NB4 (cell line): ENCODE measurements around the gene MACROD2.

ENCODE experiments used
- DNase-seq: peaks from one replicate; pipeline ENCODE4 v3.0.0; 2010; ENCODE audit warnings: low read depth
- H3K4me3 ChIP-seq: one replicate; pipeline ENCODE4 v1.5.1; 2011; ENCODE audit warnings: mild to moderate bottlenecking, low read depth, low read length, moderate library complexity
- CTCF ChIP-seq: IDR thresholded peaks from one replicate; pipeline ENCODE4 v1.5.1; 2012; ENCODE audit warnings: low read depth, low read length
- MAX ChIP-seq: IDR thresholded peaks from 2 replicates; pipeline ENCODE4 v1.6.1; 2011; ENCODE audit warnings: low read depth, low read length
- MYC ChIP-seq: IDR thresholded peaks from 2 replicates; pipeline ENCODE4 v1.6.1; 2011; ENCODE audit warnings: low read depth, low read length
- POLR2A ChIP-seq: IDR thresholded peaks from 2 replicates; pipeline ENCODE4 v1.6.1; 2011; ENCODE audit warnings: mild to moderate bottlenecking; ENCODE audit not compliant: insufficient read length; ENCODE audit errors: extremely low read depth

The MACROD2 gene

GRCh38 chr20:15742627-15743026 is 1747.3 kb downstream of the MACROD2 start:
- H3K4me3 ChIP-seq, result no peak overlapping the region
- DNase-seq, result no peak
- TF ChIP-seq POLR2A (no peak), MYC (no peak), CTCF (no peak), MAX (no peak)

- TF ChIP-seq POLR2A (no peak), MYC (no peak), CTCF (no peak), MAX (no peak)
- H3K4me3 ChIP-seq, result no peak overlapping the region
- DNase-seq, result no peak
Measured at GRCh38 chr20:15756002-15756753, 1760.9 kb downstream of the MACROD2 start.

- DNase-seq, result no peak
- TF ChIP-seq MYC (no peak), CTCF (no peak), MAX (no peak), POLR2A (no peak)
- no peak overlapping the region for H3K4me3 ChIP-seq
Measured at GRCh38 chr20:15756754-15757115, 1761.4 kb downstream of the MACROD2 start.

- no peak for TF ChIP-seq CTCF
- no peak for TF ChIP-seq MAX
- no peak for TF ChIP-seq MYC
- TF ChIP-seq POLR2A, result no peak
Measured at GRCh38 chr20:15759594-15759993, 1764.3 kb downstream of the MACROD2 start.

GRCh38 chr20:15760001-15760621 is 1764.8 kb downstream of the MACROD2 start:
- no peak for DNase-seq
- TF ChIP-seq POLR2A (no peak), MAX (no peak), CTCF (no peak), MYC (no peak)
- H3K4me3 ChIP-seq, result no peak overlapping the region

More at GRCh38 chr20:15759594-15759993, 1764.3 kb downstream of the MACROD2 start:
- peak; percentile 1 for DNase-seq
- H3K4me3 ChIP-seq, result no peak overlapping the region
